NT2/D1 (cell line): ENCODE results near the gene GSPT2.

Source experiments
- DNase-seq: peaks from one replicate; pipeline ENCODE4 v3.0.0-alpha.2; 2011; ENCODE audit warnings: low read depth, low spot score
- H3K27me3 ChIP-seq: 2 replicates; pipeline ENCODE4 v1.6.0; 2011; ENCODE audit warnings: mild to moderate bottlenecking; ENCODE audit not compliant: insufficient read length, insufficient read depth
- H3K36me3 ChIP-seq: 2 replicates; pipeline ENCODE4 v1.6.1; 2011; ENCODE audit warnings: mild to moderate bottlenecking, low read length, mixed read lengths; ENCODE audit not compliant: insufficient read depth, insufficient read length
- H3K4me1 ChIP-seq: 2 replicates; pipeline ENCODE4 v1.5.1; 2011; ENCODE audit not compliant: insufficient read depth, insufficient read length
- H3K4me3 ChIP-seq: 2 replicates; pipeline ENCODE4 v1.5.1; 2011; ENCODE audit warnings: low read depth; ENCODE audit not compliant: insufficient read length
- H3K9ac ChIP-seq: 2 replicates; pipeline ENCODE4 v1.6.0; 2011; ENCODE audit warnings: low read depth; ENCODE audit not compliant: insufficient read length
- H3K9me3 ChIP-seq: 2 replicates; pipeline ENCODE4 v1.5.1; 2011; ENCODE audit warnings: mild to moderate bottlenecking, low read length; ENCODE audit not compliant: insufficient read depth
- SUZ12 ChIP-seq: IDR thresholded peaks from 2 replicates; pipeline ENCODE4 v1.6.1; 2011; ENCODE audit not compliant: insufficient read length, insufficient read depth; ENCODE audit errors: extremely low read depth
- YY1 ChIP-seq: IDR thresholded peaks from 2 replicates; pipeline ENCODE4 v1.6.1; 2011; ENCODE audit not compliant: insufficient read length, insufficient read depth
- ZNF274 ChIP-seq: IDR thresholded peaks from 2 replicates; pipeline ENCODE4 v1.6.1; 2011; ENCODE audit warnings: mild to moderate bottlenecking, low read depth, low read length

Gene GSPT2

DNA sequence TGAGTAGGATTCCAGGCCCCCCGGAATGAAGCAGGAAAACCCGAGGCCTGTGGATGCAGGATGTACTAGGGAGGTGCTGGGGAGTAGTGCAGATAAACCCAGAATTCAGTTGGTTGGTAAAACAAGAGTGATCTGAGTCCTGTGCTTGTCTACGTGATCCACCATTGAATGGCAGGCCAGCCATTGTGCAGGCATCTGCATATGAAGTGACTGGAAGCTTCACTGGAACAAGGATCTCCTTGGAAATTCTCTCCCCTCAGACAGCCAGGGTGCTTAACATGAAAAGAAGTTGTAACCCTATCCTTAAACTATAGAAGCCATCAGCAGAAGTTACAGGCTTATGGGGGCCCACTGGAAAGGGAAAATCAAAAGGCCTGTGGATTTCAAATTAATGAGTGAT, 656 bp upstream of the GSPT2 start:
- Histone ChIP-seq H3K4me1 (no peaks in the 10 kb centered on the region), H3K9me3 (no peaks in the 10 kb centered on the region), H3K4me3 (no peak overlapping the region), H3K27me3 (no peaks in the 10 kb centered on the region), H3K36me3 (peaks cover 19% of the 10 kb centered on the region), H3K9ac (peak overlapping the region; percentile 96)
- TF ChIP-seq YY1: peak; percentile 42
- TF ChIP-seq SUZ12: no peak
- peak; percentile 83 for DNase-seq

DNA sequence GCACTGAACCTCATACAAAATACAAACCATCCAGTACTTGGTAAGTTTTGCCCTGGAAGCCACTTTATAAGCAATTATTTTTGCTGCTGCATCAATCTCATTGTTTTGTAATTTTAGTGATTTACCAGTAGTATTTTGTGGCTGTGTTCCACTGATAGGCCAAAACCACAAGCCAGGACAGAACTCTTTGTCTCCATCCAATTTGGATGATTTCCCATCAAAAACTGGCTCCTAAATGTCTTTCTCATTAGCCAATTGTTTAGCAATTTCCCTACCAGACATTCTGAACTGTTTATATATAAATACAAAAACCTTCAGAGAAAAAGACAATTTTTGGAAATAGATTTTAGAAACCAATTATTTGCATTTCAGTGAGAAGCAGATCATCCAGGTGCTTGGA, 4.4 kb downstream of the GSPT2 start:
- Histone ChIP-seq H3K9me3 (no peaks in the 10 kb centered on the region), H3K36me3 (peaks cover 19% of the 10 kb centered on the region), H3K4me1 (no peaks in the 10 kb centered on the region), H3K27me3 (no peaks in the 10 kb centered on the region), H3K9ac (no peak overlapping the region), H3K4me3 (no peak overlapping the region)
- TF ChIP-seq YY1: no peak
- no peak for TF ChIP-seq ZNF274
- no peak for TF ChIP-seq SUZ12
- DNase-seq: no peak

DNA sequence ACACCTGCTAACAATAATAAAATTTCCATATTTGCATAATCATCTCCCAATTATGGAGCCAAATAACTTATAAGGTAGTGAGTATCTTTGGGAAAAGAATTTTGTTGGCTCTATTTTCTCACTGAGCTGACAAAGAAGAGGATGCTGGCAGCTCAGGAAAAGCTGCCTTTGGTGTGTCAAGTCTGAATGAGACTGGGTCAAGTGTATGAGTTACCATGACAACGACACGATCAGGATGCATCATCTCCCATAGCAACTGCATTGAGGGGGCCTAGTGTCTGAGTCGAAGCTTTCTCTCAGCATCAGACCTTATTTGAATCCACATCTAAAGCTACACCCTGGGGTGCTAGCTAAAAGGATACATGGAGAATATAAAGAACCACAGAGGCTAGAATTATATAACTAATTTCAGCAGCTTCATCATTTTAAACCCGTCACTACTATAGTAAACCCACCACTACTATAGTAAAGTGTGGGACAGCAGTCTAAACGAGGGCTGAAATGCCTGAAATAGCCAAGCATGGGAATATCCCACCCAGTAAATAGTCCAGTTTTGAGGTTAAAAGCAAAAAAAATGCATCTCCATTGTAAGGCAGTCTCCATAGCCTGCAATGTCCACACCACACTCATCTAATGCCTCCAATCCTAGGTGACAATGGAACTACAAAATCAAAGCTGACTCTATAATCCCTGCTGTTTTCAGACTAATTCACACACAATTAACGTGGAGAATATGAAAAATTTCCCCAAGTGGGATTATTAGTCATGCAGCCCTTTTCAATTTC, 16.0 kb downstream of the GSPT2 start:
- TF ChIP-seq SUZ12: no peak
- TF ChIP-seq YY1: no peak
- no peak for TF ChIP-seq ZNF274
- H3K9me3 ChIP-seq: no peaks in the 10 kb centered on the region
- no peak overlapping the region for H3K4me3 ChIP-seq
- H3K27me3 ChIP-seq: no peaks in the 10 kb centered on the region
- H3K4me1 ChIP-seq: no peaks in the 10 kb centered on the region
- H3K9ac ChIP-seq: no peak overlapping the region
- no peaks in the 10 kb centered on the region for H3K36me3 ChIP-seq
- DNase-seq: no peak

DNA sequence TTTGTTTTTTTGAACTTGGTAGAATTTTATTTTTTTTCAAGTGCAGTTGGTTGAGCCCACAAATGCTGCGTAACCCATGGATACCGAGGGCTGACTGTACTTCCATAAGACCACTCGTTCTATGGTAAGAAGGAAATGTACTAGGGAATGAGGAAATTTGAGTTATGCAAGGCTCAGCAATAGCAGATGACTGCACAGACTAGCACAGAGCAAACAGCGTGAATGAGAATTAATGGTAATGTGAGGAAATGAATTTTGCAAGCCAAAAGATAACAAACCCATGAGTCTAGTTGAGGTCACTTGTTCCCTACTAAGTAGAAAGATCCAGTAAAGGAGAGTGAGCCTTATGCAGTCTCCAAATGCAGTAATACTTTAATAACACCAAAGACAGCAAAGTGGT, 17.4 kb downstream of the GSPT2 start:
- no peaks in the 10 kb centered on the region for H3K36me3 ChIP-seq
- no peaks in the 10 kb centered on the region for H3K9me3 ChIP-seq
- no peaks in the 10 kb centered on the region for H3K4me1 ChIP-seq
- no peak for DNase-seq
- H3K27me3 ChIP-seq: no peaks in the 10 kb centered on the region
- no peak overlapping the region for H3K4me3 ChIP-seq
- TF ChIP-seq ZNF274: no peak
- no peak for TF ChIP-seq SUZ12
- no peak for TF ChIP-seq YY1
- H3K9ac ChIP-seq: no peak overlapping the region

DNA sequence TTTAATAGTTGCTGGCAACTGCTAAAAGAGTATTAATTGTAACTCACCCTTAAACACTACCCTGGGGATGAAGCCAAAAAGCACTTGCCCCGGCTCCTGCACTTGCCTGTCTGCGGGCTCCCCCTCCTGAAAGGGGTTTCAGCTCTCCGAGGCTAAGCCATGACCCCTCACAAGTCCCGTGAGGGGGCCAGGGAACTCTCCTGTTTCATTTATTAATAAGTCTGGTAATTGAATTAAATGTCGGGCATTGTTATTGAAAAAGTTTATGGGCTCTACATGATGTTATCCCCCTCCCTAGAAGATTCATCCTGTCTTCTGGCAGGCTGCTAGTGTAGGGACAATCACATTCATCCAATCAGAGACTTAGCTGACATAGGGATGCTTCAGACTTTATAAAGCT, 23.3 kb downstream of the GSPT2 start:
- no peaks in the 10 kb centered on the region for H3K27me3 ChIP-seq
- H3K9ac ChIP-seq: no peak overlapping the region
- no peak for TF ChIP-seq YY1
- no peak for TF ChIP-seq SUZ12
- no peak for TF ChIP-seq ZNF274
- no peaks in the 10 kb centered on the region for H3K4me1 ChIP-seq
- H3K9me3 ChIP-seq: no peaks in the 10 kb centered on the region
- no peaks in the 10 kb centered on the region for H3K36me3 ChIP-seq
- no peak overlapping the region for H3K4me3 ChIP-seq
- DNase-seq: no peak

DNA sequence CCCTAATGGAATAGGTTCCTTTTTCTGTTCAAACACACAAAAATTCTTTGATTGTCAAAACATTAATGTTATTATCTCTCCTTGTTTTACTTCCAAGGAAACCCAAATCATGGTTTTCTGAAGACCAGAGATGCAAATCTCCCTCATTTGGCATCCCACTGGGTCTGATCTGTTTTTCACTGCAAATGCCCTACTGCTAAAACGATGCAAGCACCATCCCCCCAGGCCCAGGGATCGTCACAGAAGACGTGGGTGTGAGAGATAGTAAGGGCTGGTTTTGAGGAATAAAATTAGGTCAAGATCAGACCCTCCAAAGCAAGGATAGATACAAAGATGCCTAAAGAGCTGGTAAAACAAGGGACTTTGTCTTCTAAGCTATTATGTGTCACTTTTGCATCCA, 33.6 kb downstream of the GSPT2 start:
- DNase-seq: no peak
- Histone ChIP-seq H3K4me1 (no peaks in the 10 kb centered on the region), H3K9ac (no peak overlapping the region), H3K9me3 (no peaks in the 10 kb centered on the region), H3K4me3 (no peak overlapping the region), H3K27me3 (no peaks in the 10 kb centered on the region), H3K36me3 (no peaks in the 10 kb centered on the region)
- no peak for TF ChIP-seq YY1
- no peak for TF ChIP-seq ZNF274
- no peak for TF ChIP-seq SUZ12

DNA sequence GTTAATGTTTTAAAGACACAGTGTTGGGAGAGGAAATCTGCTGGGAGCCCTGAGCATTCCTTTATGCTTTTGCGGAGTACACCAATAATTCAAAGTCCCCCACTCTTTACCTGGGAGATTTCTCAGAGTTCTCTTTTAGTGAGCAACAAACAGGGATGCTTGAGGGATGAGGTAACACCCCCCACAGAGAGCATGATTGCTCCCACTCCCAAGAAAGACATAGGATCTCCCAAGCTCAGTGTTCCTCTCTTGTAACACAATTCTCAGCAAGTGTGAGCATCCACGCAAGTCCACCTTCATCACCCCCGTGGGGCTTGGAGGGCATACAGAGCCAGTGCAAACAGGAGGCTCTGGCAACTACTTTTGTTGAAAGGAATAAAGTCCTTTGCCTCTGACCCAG, 36.1 kb downstream of the GSPT2 start:
- H3K4me3 ChIP-seq: no peak overlapping the region
- H3K9me3 ChIP-seq: no peaks in the 10 kb centered on the region
- H3K4me1 ChIP-seq: no peaks in the 10 kb centered on the region
- TF ChIP-seq ZNF274 (no peak), SUZ12 (no peak), YY1 (no peak)
- H3K36me3 ChIP-seq: no peaks in the 10 kb centered on the region
- H3K9ac ChIP-seq: no peak overlapping the region
- DNase-seq: peak; percentile 57
- no peaks in the 10 kb centered on the region for H3K27me3 ChIP-seq

DNA sequence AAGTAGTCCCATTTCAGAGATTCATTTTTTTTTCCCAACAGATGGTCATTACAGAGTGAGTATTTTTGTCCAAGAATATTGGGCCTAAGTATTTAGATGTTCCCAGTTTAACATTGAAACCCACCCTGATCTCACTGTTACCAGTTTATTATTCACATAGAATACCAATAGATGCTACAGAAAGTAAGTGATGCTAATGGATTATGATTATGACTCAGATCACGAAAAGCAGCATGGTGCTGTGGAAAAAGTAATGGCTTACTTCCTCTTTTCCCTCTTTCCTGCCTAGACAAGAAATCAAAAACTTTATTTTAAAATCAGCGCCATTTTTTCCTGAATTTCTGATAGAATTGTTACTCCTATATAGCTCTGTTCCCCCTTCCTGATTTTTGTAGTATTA, 51.9 kb downstream of the GSPT2 start:
- no peak for TF ChIP-seq YY1
- TF ChIP-seq ZNF274: no peak
- no peak for TF ChIP-seq SUZ12
- H3K4me3 ChIP-seq: no peak overlapping the region
- H3K9ac ChIP-seq: no peak overlapping the region
- no peaks in the 10 kb centered on the region for H3K36me3 ChIP-seq
- H3K27me3 ChIP-seq: no peaks in the 10 kb centered on the region
- H3K9me3 ChIP-seq: no peaks in the 10 kb centered on the region
- no peak for DNase-seq
- no peaks in the 10 kb centered on the region for H3K4me1 ChIP-seq
